NK-92 treated with Interleukin-12 subunit alpha and Interleukin-12 subunit beta, amount 100 ng/mL, for 24 hours (cell line): ENCODE results near the gene FOCAD.
"Not testable (repeated sequence)": the region's sequence is repeated elsewhere in the genome, so short reads cannot be mapped to it uniquely, and the experiment has no call there.

Source experiments
- DNase-seq: peaks from one replicate; lab custom pipeline; 2025; lab: John Stamatoyannopoulos, UW

The FOCAD gene

GRCh38 chr9:20684035-20684874 is at the start of gene FOCAD:
FOCAD (plus strand) TSS chr9:20684259; CDS start chr9:20715354, 31,095 bp downstream.
- DNase-seq, result peak; percentile 89

GRCh38 chr9:20634895-20635294 is 49.2 kb upstream of the FOCAD start:
- DNase-seq, result no peak

GRCh38 chr9:20636888-20637440 is 47.1 kb upstream of the FOCAD start:
- no peak for DNase-seq

- no peak for DNase-seq
Measured at GRCh38 chr9:20640331-20641187, 43.5 kb upstream of the FOCAD start.

GRCh38 chr9:20642045-20642444 is 42.0 kb upstream of the FOCAD start:
- DNase-seq, result no peak

GRCh38 chr9:20643660-20644059 is 40.4 kb upstream of the FOCAD start:
- no peak for DNase-seq

GRCh38 chr9:20646656-20647055 is 37.4 kb upstream of the FOCAD start:
- no peak for DNase-seq

GRCh38 chr9:20649381-20649780 is 34.7 kb upstream of the FOCAD start:
- no peak for DNase-seq

GRCh38 chr9:20650313-20650712 is 33.7 kb upstream of the FOCAD start:
- DNase-seq, result no peak

- no peak for DNase-seq
Measured at GRCh38 chr9:20650750-20651299, 33.2 kb upstream of the FOCAD start.

- DNase-seq, result no peak
Measured at GRCh38 chr9:20651939-20652338, 32.1 kb upstream of the FOCAD start.

- not testable (repeated sequence) for DNase-seq
Measured at GRCh38 chr9:20658246-20658667, 25.8 kb upstream of the FOCAD start.

GRCh38 chr9:20658677-20659473 is 25.2 kb upstream of the FOCAD start:
- no peak for DNase-seq

GRCh38 chr9:20659474-20659967 is 24.5 kb upstream of the FOCAD start:
- DNase-seq, result no peak

GRCh38 chr9:20662156-20662555 is 21.9 kb upstream of the FOCAD start:
- DNase-seq, result no peak

GRCh38 chr9:20663133-20663532 is 20.9 kb upstream of the FOCAD start:
- DNase-seq, result no peak

GRCh38 chr9:20664501-20664900 is 19.6 kb upstream of the FOCAD start:
- DNase-seq, result no peak

GRCh38 chr9:20670395-20670794 is 13.7 kb upstream of the FOCAD start:
- no peak for DNase-seq

GRCh38 chr9:20671635-20672034 is 12.4 kb upstream of the FOCAD start:
- no peak for DNase-seq

GRCh38 chr9:20673537-20673936 is 10.5 kb upstream of the FOCAD start:
- DNase-seq, result not testable (repeated sequence)

- no peak for DNase-seq
Measured at GRCh38 chr9:20681467-20681866, 2.6 kb upstream of the FOCAD start.
